Astrocyte of the spinal cord (primary cell): ENCODE results near the gene ACMSD.
"Not testable (repeated sequence)": the region's sequence is repeated elsewhere in the genome, so short reads cannot be mapped to it uniquely, and the experiment has no call there.

ENCODE experiments used
- DNase-seq: peaks from one replicate; pipeline ENCODE4 v3.0.0; 2011; ENCODE audit warnings: low read depth, low spot score
- H3K4me3 ChIP-seq: 2 replicates; pipeline ENCODE4 v1.5.1; 2011; ENCODE audit warnings: low read depth, mild to moderate bottlenecking, low read length, moderate library complexity
- in situ Hi-C: cut with HindIII; loops from 2 replicates; pipeline ENCODE4 v1.10.0; 2017; ENCODE audit warnings: low sequenced_read_pairs
- TF ChIP-seq, protein P1 (sequence below): IDR thresholded peaks from 2 replicates; pipeline ENCODE4 v1.5.1; 2012; ENCODE audit warnings: low read depth, mild to moderate bottlenecking, low read length, inconsistent platforms

The ACMSD gene

DNA sequence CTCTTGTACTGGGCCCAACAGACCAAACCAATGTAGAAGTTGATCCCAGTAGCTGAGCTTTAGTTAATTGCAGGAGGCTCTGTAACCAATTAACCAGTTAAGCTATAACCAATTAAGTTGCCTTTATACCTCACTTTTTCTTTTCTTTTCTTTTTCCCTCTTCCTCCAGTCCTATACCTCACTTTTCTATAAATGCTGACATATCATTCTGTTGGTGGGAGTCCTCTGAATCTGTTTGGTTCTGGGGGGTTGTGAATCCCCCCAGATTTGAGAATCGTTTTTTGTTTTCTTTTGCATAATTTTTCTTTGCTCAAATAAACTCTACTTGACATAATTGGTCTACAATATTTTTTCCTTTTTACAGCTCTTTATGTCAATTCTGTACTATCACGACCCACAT lies 38.1 kb upstream of the ACMSD start:
- TF ChIP-seq, protein P1, sequence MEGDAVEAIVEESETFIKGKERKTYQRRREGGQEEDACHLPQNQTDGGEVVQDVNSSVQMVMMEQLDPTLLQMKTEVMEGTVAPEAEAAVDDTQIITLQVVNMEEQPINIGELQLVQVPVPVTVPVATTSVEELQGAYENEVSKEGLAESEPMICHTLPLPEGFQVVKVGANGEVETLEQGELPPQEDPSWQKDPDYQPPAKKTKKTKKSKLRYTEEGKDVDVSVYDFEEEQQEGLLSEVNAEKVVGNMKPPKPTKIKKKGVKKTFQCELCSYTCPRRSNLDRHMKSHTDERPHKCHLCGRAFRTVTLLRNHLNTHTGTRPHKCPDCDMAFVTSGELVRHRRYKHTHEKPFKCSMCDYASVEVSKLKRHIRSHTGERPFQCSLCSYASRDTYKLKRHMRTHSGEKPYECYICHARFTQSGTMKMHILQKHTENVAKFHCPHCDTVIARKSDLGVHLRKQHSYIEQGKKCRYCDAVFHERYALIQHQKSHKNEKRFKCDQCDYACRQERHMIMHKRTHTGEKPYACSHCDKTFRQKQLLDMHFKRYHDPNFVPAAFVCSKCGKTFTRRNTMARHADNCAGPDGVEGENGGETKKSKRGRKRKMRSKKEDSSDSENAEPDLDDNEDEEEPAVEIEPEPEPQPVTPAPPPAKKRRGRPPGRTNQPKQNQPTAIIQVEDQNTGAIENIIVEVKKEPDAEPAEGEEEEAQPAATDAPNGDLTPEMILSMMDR: no peak
- in situ Hi-C loops: no loop called here
- no peak overlapping the region for H3K4me3 ChIP-seq
- DNase-seq: no peak

DNA sequence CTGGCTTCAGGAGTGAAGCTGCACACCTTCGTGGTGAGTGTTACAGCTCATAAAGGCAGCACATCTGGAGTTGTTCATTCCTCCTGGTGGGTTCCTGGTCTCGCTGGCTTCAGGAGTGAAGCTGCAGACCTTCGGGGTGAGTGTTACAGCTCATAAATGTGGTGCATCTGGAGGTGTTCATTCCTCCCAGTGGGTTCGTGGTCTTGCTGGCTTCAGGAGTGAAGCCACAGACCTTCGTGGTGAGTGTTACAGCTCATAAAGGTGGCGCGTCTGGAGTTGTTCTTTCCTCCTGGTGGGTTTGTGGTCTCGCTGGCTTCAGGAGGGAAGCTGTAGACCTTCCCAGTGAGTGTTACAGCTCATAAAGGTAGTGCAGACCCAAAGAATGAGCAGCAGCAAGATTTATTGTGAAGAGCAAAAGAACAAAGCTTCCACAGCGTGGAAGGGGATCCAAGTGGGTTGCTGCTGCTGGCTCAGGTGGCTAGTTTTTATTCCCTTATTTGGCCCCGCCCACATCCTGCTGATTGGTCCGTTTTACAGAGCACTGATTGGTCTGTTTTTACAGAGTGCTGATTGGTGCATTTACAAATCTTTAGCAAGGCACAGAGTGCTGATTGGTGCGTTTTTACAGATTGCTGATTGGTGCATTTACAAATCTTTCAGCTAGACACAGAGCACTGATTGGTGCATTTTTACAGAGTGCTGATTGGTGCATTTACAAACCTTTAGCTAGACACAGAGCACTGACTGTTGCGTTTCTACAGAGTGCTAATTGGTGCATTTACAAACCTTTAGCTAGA lies 34.6 kb upstream of the ACMSD start:
- H3K4me3 ChIP-seq, DNase-seq, in situ Hi-C loops: not testable (repeated sequence)

DNA sequence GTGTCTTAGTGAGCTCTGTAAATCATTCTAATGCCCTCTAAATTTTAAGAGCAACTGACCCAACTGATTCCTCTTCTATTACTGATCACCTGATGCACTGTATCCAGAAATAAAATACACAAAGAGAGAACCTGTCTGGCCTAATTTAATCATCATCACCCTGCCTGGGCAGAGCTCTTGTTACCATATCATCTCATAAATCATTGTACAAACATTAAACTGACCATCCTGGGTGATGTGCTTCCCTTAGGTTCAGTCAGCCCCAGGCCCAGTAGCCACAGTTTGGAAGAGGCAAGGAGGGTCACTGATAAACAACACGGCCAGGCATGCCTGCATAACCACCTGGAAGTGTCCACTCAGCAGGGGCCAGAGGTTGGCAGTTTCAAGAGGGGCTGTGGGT lies 22.7 kb upstream of the ACMSD start:
- H3K4me3 ChIP-seq: no peak overlapping the region
- in situ Hi-C loops: no loop called here
- TF ChIP-seq, protein P1: no peak

DNA sequence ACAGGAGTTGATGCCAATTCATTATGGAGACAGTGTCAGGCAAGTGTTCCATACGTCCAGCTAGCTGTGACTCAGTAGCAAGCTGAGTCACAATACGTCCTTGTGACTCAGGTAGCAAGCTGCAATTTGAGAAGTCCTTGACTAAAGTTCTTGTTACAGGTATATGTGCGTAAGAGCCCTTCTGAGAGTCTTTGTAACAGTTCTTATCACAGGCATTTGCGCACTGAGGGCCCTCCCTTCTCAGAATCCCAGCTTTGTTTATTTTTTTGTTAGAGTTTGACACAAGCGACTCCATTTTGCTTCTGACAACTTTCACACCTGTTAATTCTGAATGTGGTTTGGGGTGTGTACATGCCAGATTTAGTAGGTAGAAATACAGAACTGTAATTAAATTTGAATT lies 20.1 kb upstream of the ACMSD start:
- peak; percentile 17 for DNase-seq
- in situ Hi-C loops: no loop called here
- no peak overlapping the region for H3K4me3 ChIP-seq
- TF ChIP-seq, protein P1: no peak

More for the DNA sequence above, 22.7 kb upstream of the ACMSD start:
- no peak for DNase-seq

DNA sequence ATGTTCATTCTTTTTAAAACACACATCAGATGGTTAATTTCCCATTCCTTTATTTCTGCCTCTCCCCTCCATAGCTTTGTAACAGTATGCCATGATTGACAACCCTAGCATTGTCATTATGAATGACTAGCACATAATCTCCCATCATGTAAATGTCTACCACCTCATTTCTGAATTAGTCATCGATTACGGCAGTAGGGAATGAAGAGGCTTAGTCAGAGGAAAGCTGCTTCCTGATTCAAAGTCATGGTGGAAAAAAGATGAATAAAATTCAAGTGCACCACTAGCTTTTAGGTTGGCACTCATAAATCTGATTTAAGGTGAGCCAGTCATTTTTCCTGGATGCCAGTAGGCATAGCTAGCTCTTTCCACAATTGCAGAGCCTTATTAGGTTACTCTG lies 19.1 kb upstream of the ACMSD start:
- in situ Hi-C loops: no loop called here

DNA sequence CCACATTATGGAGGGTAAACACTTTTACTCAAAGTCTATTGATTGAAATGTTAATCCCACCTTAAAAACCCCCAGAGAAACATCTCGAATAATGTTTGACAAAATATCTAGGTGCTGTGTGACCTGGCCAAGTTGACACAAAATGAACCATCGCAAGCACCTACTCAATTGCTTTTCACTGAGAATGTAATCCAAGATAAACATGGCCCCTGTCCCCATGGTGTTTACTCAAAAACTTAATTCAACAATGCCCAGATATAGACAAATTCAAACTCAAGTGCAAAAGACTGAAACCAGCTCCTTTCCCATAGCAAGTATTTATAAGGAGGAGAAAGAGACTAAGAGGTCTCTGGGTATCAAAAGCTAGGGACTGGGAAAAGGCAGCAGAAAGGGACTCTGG lies 15.0 kb upstream of the ACMSD start:
- DNase-seq: no peak
- H3K4me3 ChIP-seq: no peak overlapping the region
- TF ChIP-seq, protein P1: no peak
- in situ Hi-C loops: no loop called here

More for the DNA sequence above, 19.1 kb upstream of the ACMSD start:
- TF ChIP-seq, protein P1: no peak
- DNase-seq: peak; percentile 57
- H3K4me3 ChIP-seq: no peak overlapping the region

DNA sequence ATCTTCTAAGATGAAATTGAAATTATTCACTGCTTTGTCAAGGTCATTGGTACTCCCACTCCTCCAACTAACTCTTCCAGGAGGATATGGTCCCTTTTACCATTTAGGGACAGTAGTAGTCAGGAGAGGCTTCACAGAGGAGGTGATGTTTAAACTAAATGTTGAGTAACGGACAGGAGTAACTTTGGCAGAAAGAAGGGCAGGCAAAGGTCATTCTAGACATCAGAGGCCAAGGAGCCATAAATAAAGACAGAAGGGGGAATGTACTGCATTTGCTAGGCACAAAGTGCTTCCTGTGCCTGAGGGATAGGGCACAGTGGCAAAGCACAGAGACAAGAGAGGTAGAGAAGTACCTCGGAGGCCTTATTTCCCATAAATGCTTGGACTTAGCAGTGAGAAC lies 14.6 kb upstream of the ACMSD start:
- in situ Hi-C loops: no loop called here
- no peak for DNase-seq
- H3K4me3 ChIP-seq: no peak overlapping the region
- TF ChIP-seq, protein P1: no peak

DNA sequence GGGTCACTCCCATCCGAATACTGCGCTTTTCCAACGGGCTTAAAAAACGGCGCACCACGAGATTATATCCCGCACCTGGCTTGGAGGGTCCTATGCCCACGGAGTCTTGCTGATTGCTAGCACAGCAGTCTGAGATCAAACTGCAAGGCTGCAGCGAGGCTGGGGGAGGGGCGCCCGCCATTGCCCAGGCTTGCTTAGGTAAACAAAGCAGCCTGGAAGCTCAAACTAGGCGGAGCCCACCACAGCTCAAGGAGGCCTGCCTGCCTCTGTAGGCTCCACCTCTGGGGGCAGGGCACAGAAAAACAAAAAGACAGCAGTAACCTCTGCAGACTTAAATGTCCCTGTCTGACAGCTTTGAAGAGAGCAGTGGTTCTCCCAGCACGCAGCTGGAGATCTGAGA lies 12.7 kb upstream of the ACMSD start:
- H3K4me3 ChIP-seq, in situ Hi-C loops, DNase-seq: not testable (repeated sequence)
